GM23338 (cell line): ENCODE results near the gene SLC35D2.

Experiments used
- EZH2 ChIP-seq: fragments of 200-600 bp; sonication (generic); IDR thresholded peaks from one replicate; pipeline ENCODE4 v1.8.0; 2017; ENCODE audit warnings: antibody characterized with exemption, mild to moderate bottlenecking, low read depth; ENCODE audit not compliant: unreplicated experiment
- EZH2phosphoT487 ChIP-seq: fragments of 200-600 bp; sonication (generic); IDR thresholded peaks from one replicate; pipeline ENCODE4 v1.8.1; 2018; ENCODE audit warnings: antibody characterized with exemption; ENCODE audit not compliant: unreplicated experiment
- POLR2AphosphoS5 ChIP-seq: IDR thresholded peaks from 2 replicates; pipeline ENCODE4 v1.6.1; 2016; ENCODE audit warnings: antibody characterized with exemption, low read depth
- STAT1 ChIP-seq: IDR thresholded peaks from one replicate; pipeline ENCODE4 v1.6.1; 2016; ENCODE audit warnings: antibody characterized with exemption; ENCODE audit not compliant: unreplicated experiment
- TF ChIP-seq, protein P1 (sequence below), 2 experiments: fragments of 200-600 bp in 1 of 2; sonication (generic) in 1 of 2; conservative IDR thresholded peaks; 2 replicates each; pipeline versions ENCODE4 v1.5.1 to v1.6.1; 2016 to 2017; ENCODE audit warnings: antibody characterized with exemption in 2 of 2, low read depth in 2 of 2, mild to moderate bottlenecking in 2 of 2, moderate library complexity in 1 of 2
- TF ChIP-seq, protein P2 (sequence below): IDR thresholded peaks from one replicate; pipeline ENCODE4 v1.6.1; 2018; ENCODE audit warnings: antibody characterized with exemption; ENCODE audit not compliant: unreplicated experiment
- TF ChIP-seq, protein P3 (sequence below): IDR thresholded peaks from 2 replicates; pipeline ENCODE4 v1.6.1; 2016; ENCODE audit warnings: antibody characterized with exemption
- TF ChIP-seq, protein P4 (sequence below): fragments of 250-450 bp; sonication (Bioruptor Pico); IDR thresholded peaks from 2 replicates; pipeline ENCODE4 v1.5.0; 2020; ENCODE audit warnings: mild to moderate bottlenecking, moderate library complexity

DNA sequence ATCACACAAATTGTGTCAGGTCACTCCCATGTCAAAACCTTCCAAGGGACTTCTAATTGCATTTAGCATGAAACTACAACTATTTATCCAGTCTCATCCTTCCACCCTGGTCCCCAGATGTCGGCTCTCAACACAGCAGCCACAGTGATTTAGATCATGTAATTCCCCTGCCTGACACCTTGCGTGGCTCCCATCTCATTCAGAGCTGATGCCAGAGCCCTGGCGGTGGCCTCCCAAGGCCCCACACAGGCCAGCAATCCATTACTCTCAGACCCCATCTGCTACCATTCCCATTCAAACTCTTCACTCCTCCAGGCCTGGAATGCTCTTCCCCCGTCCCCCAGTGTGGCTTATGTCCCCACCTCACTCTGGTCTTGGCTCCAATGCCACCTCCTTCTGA lies 2.4 kb downstream of the SLC35D2 start:
- TF ChIP-seq, protein P1, sequence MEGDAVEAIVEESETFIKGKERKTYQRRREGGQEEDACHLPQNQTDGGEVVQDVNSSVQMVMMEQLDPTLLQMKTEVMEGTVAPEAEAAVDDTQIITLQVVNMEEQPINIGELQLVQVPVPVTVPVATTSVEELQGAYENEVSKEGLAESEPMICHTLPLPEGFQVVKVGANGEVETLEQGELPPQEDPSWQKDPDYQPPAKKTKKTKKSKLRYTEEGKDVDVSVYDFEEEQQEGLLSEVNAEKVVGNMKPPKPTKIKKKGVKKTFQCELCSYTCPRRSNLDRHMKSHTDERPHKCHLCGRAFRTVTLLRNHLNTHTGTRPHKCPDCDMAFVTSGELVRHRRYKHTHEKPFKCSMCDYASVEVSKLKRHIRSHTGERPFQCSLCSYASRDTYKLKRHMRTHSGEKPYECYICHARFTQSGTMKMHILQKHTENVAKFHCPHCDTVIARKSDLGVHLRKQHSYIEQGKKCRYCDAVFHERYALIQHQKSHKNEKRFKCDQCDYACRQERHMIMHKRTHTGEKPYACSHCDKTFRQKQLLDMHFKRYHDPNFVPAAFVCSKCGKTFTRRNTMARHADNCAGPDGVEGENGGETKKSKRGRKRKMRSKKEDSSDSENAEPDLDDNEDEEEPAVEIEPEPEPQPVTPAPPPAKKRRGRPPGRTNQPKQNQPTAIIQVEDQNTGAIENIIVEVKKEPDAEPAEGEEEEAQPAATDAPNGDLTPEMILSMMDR (conservative IDR thresholded peaks at IDR 0.05; ENCODE audit: low read depth in 2 of 2): no peak
- TF ChIP-seq EZH2: no peak
- TF ChIP-seq, protein P2, sequence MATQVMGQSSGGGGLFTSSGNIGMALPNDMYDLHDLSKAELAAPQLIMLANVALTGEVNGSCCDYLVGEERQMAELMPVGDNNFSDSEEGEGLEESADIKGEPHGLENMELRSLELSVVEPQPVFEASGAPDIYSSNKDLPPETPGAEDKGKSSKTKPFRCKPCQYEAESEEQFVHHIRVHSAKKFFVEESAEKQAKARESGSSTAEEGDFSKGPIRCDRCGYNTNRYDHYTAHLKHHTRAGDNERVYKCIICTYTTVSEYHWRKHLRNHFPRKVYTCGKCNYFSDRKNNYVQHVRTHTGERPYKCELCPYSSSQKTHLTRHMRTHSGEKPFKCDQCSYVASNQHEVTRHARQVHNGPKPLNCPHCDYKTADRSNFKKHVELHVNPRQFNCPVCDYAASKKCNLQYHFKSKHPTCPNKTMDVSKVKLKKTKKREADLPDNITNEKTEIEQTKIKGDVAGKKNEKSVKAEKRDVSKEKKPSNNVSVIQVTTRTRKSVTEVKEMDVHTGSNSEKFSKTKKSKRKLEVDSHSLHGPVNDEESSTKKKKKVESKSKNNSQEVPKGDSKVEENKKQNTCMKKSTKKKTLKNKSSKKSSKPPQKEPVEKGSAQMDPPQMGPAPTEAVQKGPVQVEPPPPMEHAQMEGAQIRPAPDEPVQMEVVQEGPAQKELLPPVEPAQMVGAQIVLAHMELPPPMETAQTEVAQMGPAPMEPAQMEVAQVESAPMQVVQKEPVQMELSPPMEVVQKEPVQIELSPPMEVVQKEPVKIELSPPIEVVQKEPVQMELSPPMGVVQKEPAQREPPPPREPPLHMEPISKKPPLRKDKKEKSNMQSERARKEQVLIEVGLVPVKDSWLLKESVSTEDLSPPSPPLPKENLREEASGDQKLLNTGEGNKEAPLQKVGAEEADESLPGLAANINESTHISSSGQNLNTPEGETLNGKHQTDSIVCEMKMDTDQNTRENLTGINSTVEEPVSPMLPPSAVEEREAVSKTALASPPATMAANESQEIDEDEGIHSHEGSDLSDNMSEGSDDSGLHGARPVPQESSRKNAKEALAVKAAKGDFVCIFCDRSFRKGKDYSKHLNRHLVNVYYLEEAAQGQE: no peak
- TF ChIP-seq POLR2AphosphoS5: no peak
- no peak for TF ChIP-seq EZH2phosphoT487
- TF ChIP-seq, protein P3, sequence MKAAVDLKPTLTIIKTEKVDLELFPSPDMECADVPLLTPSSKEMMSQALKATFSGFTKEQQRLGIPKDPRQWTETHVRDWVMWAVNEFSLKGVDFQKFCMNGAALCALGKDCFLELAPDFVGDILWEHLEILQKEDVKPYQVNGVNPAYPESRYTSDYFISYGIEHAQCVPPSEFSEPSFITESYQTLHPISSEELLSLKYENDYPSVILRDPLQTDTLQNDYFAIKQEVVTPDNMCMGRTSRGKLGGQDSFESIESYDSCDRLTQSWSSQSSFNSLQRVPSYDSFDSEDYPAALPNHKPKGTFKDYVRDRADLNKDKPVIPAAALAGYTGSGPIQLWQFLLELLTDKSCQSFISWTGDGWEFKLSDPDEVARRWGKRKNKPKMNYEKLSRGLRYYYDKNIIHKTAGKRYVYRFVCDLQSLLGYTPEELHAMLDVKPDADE: no peak
- no peak for TF ChIP-seq STAT1
- TF ChIP-seq, protein P4, sequence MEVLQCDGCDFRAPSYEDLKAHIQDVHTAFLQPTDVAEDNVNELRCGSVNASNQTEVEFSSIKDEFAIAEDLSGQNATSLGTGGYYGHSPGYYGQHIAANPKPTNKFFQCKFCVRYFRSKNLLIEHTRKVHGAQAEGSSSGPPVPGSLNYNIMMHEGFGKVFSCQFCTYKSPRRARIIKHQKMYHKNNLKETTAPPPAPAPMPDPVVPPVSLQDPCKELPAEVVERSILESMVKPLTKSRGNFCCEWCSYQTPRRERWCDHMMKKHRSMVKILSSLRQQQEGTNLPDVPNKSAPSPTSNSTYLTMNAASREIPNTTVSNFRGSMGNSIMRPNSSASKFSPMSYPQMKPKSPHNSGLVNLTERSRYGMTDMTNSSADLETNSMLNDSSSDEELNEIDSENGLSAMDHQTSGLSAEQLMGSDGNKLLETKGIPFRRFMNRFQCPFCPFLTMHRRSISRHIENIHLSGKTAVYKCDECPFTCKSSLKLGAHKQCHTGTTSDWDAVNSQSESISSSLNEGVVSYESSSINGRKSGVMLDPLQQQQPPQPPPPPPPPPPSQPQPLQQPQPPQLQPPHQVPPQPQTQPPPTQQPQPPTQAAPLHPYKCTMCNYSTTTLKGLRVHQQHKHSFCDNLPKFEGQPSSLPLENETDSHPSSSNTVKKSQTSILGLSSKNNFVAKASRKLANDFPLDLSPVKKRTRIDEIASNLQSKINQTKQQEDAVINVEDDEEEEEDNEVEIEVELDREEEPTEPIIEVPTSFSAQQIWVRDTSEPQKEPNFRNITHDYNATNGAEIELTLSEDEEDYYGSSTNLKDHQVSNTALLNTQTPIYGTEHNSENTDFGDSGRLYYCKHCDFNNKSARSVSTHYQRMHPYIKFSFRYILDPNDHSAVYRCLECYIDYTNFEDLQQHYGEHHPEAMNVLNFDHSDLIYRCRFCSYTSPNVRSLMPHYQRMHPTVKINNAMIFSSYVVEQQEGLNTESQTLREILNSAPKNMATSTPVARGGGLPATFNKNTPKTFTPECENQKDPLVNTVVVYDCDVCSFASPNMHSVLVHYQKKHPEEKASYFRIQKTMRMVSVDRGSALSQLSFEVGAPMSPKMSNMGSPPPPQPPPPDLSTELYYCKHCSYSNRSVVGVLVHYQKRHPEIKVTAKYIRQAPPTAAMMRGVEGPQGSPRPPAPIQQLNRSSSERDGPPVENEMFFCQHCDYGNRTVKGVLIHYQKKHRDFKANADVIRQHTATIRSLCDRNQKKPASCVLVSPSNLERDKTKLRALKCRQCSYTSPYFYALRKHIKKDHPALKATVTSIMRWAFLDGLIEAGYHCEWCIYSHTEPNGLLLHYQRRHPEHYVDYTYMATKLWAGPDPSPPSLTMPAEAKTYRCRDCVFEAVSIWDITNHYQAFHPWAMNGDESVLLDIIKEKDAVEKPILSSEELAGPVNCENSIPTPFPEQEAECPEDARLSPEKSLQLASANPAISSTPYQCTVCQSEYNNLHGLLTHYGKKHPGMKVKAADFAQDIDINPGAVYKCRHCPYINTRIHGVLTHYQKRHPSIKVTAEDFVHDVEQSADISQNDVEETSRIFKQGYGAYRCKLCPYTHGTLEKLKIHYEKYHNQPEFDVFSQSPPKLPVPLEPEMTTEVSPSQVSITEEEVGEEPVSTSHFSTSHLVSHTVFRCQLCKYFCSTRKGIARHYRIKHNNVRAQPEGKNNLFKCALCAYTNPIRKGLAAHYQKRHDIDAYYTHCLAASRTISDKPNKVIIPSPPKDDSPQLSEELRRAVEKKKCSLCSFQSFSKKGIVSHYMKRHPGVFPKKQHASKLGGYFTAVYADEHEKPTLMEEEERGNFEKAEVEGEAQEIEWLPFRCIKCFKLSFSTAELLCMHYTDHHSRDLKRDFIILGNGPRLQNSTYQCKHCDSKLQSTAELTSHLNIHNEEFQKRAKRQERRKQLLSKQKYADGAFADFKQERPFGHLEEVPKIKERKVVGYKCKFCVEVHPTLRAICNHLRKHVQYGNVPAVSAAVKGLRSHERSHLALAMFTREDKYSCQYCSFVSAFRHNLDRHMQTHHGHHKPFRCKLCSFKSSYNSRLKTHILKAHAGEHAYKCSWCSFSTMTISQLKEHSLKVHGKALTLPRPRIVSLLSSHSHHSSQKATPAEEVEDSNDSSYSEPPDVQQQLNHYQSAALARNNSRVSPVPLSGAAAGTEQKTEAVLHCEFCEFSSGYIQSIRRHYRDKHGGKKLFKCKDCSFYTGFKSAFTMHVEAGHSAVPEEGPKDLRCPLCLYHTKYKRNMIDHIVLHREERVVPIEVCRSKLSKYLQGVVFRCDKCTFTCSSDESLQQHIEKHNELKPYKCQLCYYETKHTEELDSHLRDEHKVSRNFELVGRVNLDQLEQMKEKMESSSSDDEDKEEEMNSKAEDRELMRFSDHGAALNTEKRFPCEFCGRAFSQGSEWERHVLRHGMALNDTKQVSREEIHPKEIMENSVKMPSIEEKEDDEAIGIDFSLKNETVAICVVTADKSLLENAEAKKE (CRISPR knock-in tag): no peak
